A549 treated with AZD9567 at 1 μM for 4 hours (cell line): ENCODE results near the gene WDR77. TPM values are rescaled to one million over a fixed set of nuclear protein-coding genes. Genes with fewer than 3 reads are reported as not detected.

ENCODE experiments used
- total RNA-seq: library from RNA; stranded (reverse); fragments of 200-300 nt; extraction: Qiagen RNA extraction; gene quantifications from 5 replicates; pipeline ENCODE4 v1.2.3, GENCODE V29; 2022; ENCODE audit not compliant: insufficient read depth

WDR77 gene
- 44.4 to 49.6 TPM (median 47.3 TPM) in 5 replicates for total RNA-seq

GRCh38 chr1:111448918-111449702 is at the start of gene WDR77, which contains the start of gene ATP5PB:
TSS of gene WDR77 (minus strand) at chr1:111449256. CDS start at chr1:111449169, 87 bp downstream.
TSS of gene ATP5PB (plus strand) at chr1:111449464. CDS start at chr1:111449542, 78 bp downstream.

Other genes starting within 250 kb of the WDR77 start
- gene DENND2D, start 248.6 kb downstream of the WDR77 start, total RNA-seq = 0.87 to 3.4 TPM (median 0.97 TPM) in 5 replicates
- 0.13 to 0.33 TPM (median 0.22 TPM) in 4 of 5 replicates, not detected in the other for gene CHI3L2, start 221.5 kb downstream of the WDR77 start, total RNA-seq
- not detected in 5 replicates for gene CHIA, start 158.4 kb downstream of the WDR77 start, total RNA-seq
- 1.2 to 1.5 TPM (median 1.3 TPM) in 4 of 5 replicates, not detected in the other for gene OVGP1, start 21.5 kb downstream of the WDR77 start, total RNA-seq
- gene ATP5PB, start 208 bp upstream of the WDR77 start, total RNA-seq = 236 to 254 TPM (median 244 TPM) in 5 replicates
- gene C1orf162, start 24.7 kb upstream of the WDR77 start, total RNA-seq = 0.16 to 0.23 TPM (median 0.21 TPM) in 3 of 5 replicates, not detected in the others
- not detected in 5 replicates for gene ADORA3, start 54.4 kb upstream of the WDR77 start, total RNA-seq
- gene TMIGD3, start 54.4 kb upstream of the WDR77 start, total RNA-seq = not detected in 5 replicates
- gene RAP1A, start 170.5 kb upstream of the WDR77 start, total RNA-seq = 26.2 to 32.5 TPM (median 29.8 TPM) in 5 replicates